ENCODE results near the gene CDC34. TPM values are rescaled to one million over a fixed set of nuclear protein-coding genes. Genes with fewer than 3 reads are reported as not detected.

Gene CDC34
- total and polyA plus RNA-seq, 2 of the 8 experiments (the other 6 are each of a cell fraction or from before 2014, with no cell fraction given) = 95.9 to 129 TPM

DNA sequence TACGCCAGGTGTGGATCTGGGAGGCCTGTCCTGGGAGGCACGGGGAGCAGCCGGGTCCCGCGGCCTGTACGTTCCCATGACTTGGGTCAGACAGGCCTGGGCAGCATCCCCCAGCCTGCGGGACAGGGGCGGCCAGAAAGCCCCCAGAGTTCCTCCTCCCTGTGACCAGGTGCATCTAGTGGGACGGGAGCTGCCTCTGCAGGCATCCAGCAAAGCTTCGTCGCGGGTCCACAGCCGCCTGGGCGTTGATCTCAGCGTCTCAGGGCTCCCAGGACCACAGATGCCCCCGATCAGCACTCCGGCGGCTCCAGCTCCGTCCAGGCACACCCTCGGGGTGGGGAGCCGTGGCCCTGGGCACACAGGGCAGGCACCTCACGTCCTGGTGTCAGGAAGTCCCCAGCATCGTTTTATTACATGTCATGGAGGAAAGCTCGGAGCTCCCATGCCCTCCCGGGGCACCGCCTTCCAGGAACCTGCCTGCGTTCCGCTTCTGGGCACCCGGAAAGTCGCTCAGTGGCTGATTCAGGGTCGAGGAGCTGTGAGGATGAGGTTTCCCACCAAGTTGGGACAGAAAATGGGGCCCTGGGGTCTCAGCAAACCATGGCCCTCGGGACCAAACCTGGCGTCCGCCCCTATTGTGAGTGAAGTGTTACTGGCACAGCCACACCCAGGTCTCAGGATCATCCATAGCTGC lies 10.8 kb downstream of the CDC34 start:
- H2BK120ac ChIP-seq (replicated peaks; ENCODE audit: low read depth, low read length) = no peak overlapping the region
- H2AK5ac ChIP-seq (ENCODE audit: low read depth, low read length) = no peak overlapping the region
- H4K5ac ChIP-seq (ENCODE audit: insufficient read length, low read depth, low read length) = no peak overlapping the region
- H4K8ac ChIP-seq (ENCODE audit: extremely low read depth, insufficient read depth, low read length) = no peak overlapping the region
- DNase-seq (ENCODE audit: low read depth in 1 of 2, low spot score in 2 of 2) = no peak
- no peak overlapping the region for H2BK20ac ChIP-seq (ENCODE audit: low read length)
- no peak overlapping the region for H3K56ac ChIP-seq (replicated peaks; ENCODE audit: insufficient read length, low read depth, low read length)
- no peak overlapping the region for H3K4ac ChIP-seq (replicated peaks; ENCODE audit: insufficient read length, low read depth, low read length)
- no peaks in the 10 kb centered on the region for H3K9me3 ChIP-seq (ENCODE audit: insufficient read depth in 2 of 2, low read depth in 1 of 2, low read length in 1 of 2)
- H3K27ac ChIP-seq (ENCODE audit: low read depth, low read length) = no peak overlapping the region
- H2BK12ac ChIP-seq (ENCODE audit: low read depth, low read length) = no peak overlapping the region
- H3K79me2 ChIP-seq (ENCODE audit: control insufficient read depth in 1 of 2, insufficient read depth in 2 of 2, low read length in 2 of 2) = no peaks in the 10 kb centered on the region
- H3K4me1 ChIP-seq (replicated peaks in 1 of 4; ENCODE audit: control insufficient read depth in 3 of 4, insufficient read depth in 4 of 4, low read length in 3 of 4) = no peaks in the 10 kb centered on the region; a peak in 1 of 7 replicates
- H2BK15ac ChIP-seq (ENCODE audit: low read length) = no peak overlapping the region
- no peak overlapping the region for H3K23ac ChIP-seq (ENCODE audit: insufficient read length)
- no peaks in the 10 kb centered on the region for H3K27me3 ChIP-seq (replicated peaks in 1 of 4; ENCODE audit: control insufficient read depth in 3 of 4, extremely low read depth in 1 of 4, insufficient read depth in 3 of 4, low read length in 3 of 4)
- no peak overlapping the region for H4K91ac ChIP-seq (replicated peaks; ENCODE audit: insufficient read length, low read length)
- ChIA-PET POLR2A (ENCODE audit: partially characterized antibody) (interaction anchor here (0.6 to 4.2 kb wide), 10 partner anchors 9 to 52 kb away, joined by 3 to 43 read pairs (median 4); partner anchors contain the start of gene CDC34), CTCF (ENCODE audit: partially characterized antibody) (interaction anchor here (0.9 to 2.0 kb wide), 3 partner anchors 10 to 31 kb away, joined by 3 to 7 read pairs (median 4); partner anchors contain the start of gene CDC34)
- no peak overlapping the region for H3K4me3 ChIP-seq (ENCODE audit: extremely low read depth in 1 of 4, insufficient read depth in 2 of 4, low read depth in 3 of 4, low read length in 4 of 4)
- no peak overlapping the region for H3K14ac ChIP-seq (ENCODE audit: insufficient read length)
- no peak overlapping the region for H3K4me2 ChIP-seq (ENCODE audit: insufficient read depth in 1 of 2, low read depth in 2 of 2, low read length in 2 of 2)
- no peak overlapping the region for H3K18ac ChIP-seq (ENCODE audit: extremely low read depth, low read length)
- H3K36me3 ChIP-seq (ENCODE audit: control insufficient read depth in 2 of 4, insufficient read depth in 4 of 4, low read length in 3 of 4) = peaks cover 0 to 33% (median 11%) of the 10 kb centered on the region in 4 experiments; a peak in 6 of 8 replicates
- FAIRE-seq = no peak
- no peak overlapping the region for H2AFZ ChIP-seq (ENCODE audit: low read length)
- peaks cover 3% of the 10 kb centered on the region; the same call in 1 of the 2 replicates for H3K23me2 ChIP-seq (ENCODE audit: low read depth, low read length)
- no peak overlapping the region for H3K9ac ChIP-seq (replicated peaks in 1 of 4; ENCODE audit: extremely low read depth in 1 of 4, low read depth in 3 of 4, low read length in 3 of 4)
- 0 out of 2 replicates have a peak, but pooled peaks cover 6% of the 10 kb centered on the region for H3K79me1 ChIP-seq (ENCODE audit: low read depth, low read length)
- peaks cover 2 to 21% of the 10 kb centered on the region in 2 experiments for H4K20me1 ChIP-seq (replicated peaks in 1 of 2; ENCODE audit: control insufficient read depth in 1 of 2, insufficient read depth in 2 of 2, low read length in 2 of 2)
- H2BK5ac ChIP-seq (ENCODE audit: low read depth, low read length) = no peak overlapping the region
- 89% methylated on average over 34 of the region's 34 CpGs; no CpG with 5 or more reads in 1 of the 2 experiments for WGBS, 2 experiments (ENCODE audit: extremely low coverage in 1 of 2, insufficient coverage in 1 of 2, insufficient read length in 1 of 2, insufficient replicate concordance in 2 of 2, low coverage in 1 of 2, low lambda C conversion rate in 2 of 2, missing lambda C conversion rate in 1 of 2)
- TF ChIP-seq TAF1 (IDR thresholded peaks at IDR 0.05; ENCODE audit: low read depth, low read length) = no peak
- TF ChIP-seq SIX5 (IDR thresholded peaks at IDR 0.05; ENCODE audit: low read depth, low read length) = no peak
- no peak for TF ChIP-seq SP2 (IDR thresholded peaks at IDR 0.05; ENCODE audit: low read length)
- TF ChIP-seq TEAD4 (IDR thresholded peaks at IDR 0.05; ENCODE audit: low read depth, low read length) = no peak
- no peak for TF ChIP-seq MAFK (IDR thresholded peaks at IDR 0.05; ENCODE audit: low read depth, low read length)
- no peak for TF ChIP-seq RXRA (IDR thresholded peaks at IDR 0.05; ENCODE audit: insufficient read depth, low read depth, low read length)
- no peak for TF ChIP-seq SAP30 (IDR thresholded peaks at IDR 0.05; ENCODE audit: insufficient read depth, insufficient replicate concordance, low read length)
- no peak for TF ChIP-seq POU5F1 (IDR thresholded peaks at IDR 0.05; ENCODE audit: low read depth, low read length)
- no peak for TF ChIP-seq HDAC6 (IDR thresholded peaks at IDR 0.05; ENCODE audit: low read depth, low read length)
- TF ChIP-seq NANOG (IDR thresholded peaks at IDR 0.05; ENCODE audit: insufficient read depth, low read depth, low read length, poor library complexity, severe bottlenecking) = no peak
- TF ChIP-seq PHF8 (conservative IDR thresholded peaks at IDR 0.05; ENCODE audit: low read depth, low read length) = no peak
- TF ChIP-seq RBBP5 (IDR thresholded peaks at IDR 0.05; ENCODE audit: borderline replicate concordance, low read depth, low read length) = no peak
- TF ChIP-seq SP1 (IDR thresholded peaks at IDR 0.05; ENCODE audit: low read depth, low read length) = no peak

Data from H1 (cell line).